ENCODE results near the gene PFKFB4. TPM values are rescaled to one million over a fixed set of nuclear protein-coding genes. Genes with fewer than 3 reads are reported as not detected.

PFKFB4 gene
- total RNA-seq, 2 experiments from 2014 or later = 5.1 to 5.4 TPM

DNA sequence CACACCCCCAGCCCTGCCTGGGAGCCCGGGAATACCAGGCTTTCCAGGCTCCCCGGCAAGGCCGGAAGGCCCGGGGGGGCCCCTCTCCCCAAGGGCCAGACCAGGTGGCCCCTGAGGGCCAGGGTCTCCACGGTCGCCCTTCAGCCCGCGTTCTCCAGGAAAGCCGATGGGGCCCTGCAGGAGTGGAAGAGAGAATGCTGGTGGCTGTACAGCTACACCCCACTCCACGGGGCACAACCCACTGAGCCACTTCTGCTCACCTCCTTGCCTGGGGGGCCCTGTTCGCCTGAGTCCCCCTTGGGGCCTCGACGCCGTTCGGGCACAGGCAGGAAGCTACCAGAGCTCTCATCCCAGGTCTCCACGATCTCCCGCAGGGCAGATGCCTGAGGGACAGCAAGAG is 18.8 kb upstream of the PFKFB4 start:
- DNase-seq = no peak
- H3K4me3 Mint-ChIP-seq = no peak overlapping the region
- no peaks in the 10 kb centered on the region for H3K27me3 Mint-ChIP-seq (ENCODE audit: low read depth)
- no peaks in the 10 kb centered on the region for H3K4me1 Mint-ChIP-seq (ENCODE audit: low read depth)
- CTCF ChIA-PET = interaction anchor here (0.6 kb wide), 1 partner anchor 175 kb away, joined by 3 read pairs; no protein-coding TSS in a partner anchor
- intact Hi-C loops (cut with micrococcal nuclease) = no loop called here
- H3K27ac Mint-ChIP-seq = no peak overlapping the region
- H3K9me3 Mint-ChIP-seq = no peaks in the 10 kb centered on the region
- H3K36me3 Mint-ChIP-seq (ENCODE audit: low read depth) = no peaks in the 10 kb centered on the region

DNA sequence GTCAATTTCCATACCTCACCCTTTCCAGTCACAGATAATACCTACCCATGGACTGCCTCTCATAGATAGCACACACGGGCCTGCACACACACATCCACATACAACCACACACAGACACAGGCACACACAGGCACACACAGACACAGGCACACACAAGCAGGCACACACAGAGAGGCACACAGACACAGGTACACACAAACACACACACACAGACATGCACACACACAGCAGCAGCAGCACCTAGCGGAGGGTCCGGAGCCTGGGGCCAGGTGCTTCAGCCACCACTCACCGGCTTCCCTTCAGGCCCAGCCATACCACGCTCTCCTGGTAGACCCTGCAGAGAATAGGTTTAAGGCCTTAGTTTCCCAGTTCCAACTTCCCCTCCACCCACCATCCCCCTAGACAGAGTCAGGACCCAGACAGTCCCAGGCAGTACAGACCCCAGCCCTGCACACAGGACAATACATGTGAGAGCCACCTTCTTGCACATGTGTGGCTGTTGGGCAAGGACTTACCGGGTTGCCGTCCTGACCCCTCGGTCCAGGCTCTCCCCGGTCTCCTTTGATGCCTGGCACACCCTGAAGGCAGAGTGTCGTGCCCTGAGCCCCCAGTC is 17.5 kb upstream of the PFKFB4 start:
- no peak overlapping the region for H3K4me3 Mint-ChIP-seq
- no peaks in the 10 kb centered on the region for H3K9me3 Mint-ChIP-seq
- intact Hi-C loops (cut with micrococcal nuclease) = no loop called here
- H3K27ac Mint-ChIP-seq = no peak overlapping the region
- no peak for DNase-seq
- CTCF ChIA-PET = no interaction called here
- no peaks in the 10 kb centered on the region for H3K36me3 Mint-ChIP-seq (ENCODE audit: low read depth)
- no peaks in the 10 kb centered on the region for H3K4me1 Mint-ChIP-seq (ENCODE audit: low read depth)
- no peaks in the 10 kb centered on the region for H3K27me3 Mint-ChIP-seq (ENCODE audit: low read depth)

DNA sequence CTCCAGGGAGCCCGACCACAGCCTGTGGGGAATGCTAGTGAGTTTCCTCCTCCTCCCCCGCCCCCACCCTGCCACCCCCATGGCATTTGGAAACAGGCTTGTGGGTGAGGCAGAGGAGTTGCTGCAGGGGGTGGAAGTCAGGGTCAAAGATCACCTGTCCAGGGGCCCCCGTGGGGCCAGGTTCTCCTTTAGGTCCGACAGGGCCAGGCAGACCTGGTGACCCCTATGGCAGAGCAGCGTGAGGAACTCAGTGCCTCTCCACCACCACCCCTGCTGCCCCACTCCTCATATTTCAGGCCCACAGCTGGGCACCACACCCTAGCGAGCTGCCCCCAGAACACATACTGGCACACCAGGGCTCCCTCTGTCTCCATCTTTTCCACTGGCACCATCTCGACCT is 15.9 kb upstream of the PFKFB4 start:
- CTCF ChIA-PET = no interaction called here
- H3K27ac Mint-ChIP-seq = no peak overlapping the region
- no peaks in the 10 kb centered on the region for H3K27me3 Mint-ChIP-seq (ENCODE audit: low read depth)

DNA sequence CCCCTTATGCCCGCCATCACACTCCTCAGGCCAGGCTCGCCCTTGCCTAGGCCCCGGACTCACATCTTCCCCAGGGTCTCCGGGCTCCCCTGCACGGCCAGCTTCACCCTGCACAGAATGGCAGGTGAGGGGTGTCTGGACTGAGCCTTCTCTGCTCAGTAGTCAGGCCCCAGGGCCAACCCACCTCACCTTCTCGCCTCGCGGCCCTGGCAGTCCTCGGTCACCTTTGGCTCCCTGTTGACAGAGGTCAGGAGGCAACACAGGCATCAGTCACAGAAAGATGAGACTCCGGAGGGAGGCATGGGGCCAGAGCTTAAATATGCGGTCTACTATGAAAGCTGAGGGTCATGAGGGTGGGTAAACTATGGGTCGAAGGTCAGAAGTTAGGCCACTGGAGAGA is 15.3 kb upstream of the PFKFB4 start:
- intact Hi-C loops (cut with micrococcal nuclease) = no loop called here
- CTCF ChIA-PET = no interaction called here

More for the DNA sequence above, 15.9 kb upstream of the PFKFB4 start:
- H3K4me3 Mint-ChIP-seq = no peak overlapping the region
- no peaks in the 10 kb centered on the region for H3K36me3 Mint-ChIP-seq (ENCODE audit: low read depth)
- no peak for DNase-seq
- intact Hi-C loops (cut with micrococcal nuclease) = no loop called here
- no peaks in the 10 kb centered on the region for H3K9me3 Mint-ChIP-seq
- H3K4me1 Mint-ChIP-seq (ENCODE audit: low read depth) = no peaks in the 10 kb centered on the region

DNA sequence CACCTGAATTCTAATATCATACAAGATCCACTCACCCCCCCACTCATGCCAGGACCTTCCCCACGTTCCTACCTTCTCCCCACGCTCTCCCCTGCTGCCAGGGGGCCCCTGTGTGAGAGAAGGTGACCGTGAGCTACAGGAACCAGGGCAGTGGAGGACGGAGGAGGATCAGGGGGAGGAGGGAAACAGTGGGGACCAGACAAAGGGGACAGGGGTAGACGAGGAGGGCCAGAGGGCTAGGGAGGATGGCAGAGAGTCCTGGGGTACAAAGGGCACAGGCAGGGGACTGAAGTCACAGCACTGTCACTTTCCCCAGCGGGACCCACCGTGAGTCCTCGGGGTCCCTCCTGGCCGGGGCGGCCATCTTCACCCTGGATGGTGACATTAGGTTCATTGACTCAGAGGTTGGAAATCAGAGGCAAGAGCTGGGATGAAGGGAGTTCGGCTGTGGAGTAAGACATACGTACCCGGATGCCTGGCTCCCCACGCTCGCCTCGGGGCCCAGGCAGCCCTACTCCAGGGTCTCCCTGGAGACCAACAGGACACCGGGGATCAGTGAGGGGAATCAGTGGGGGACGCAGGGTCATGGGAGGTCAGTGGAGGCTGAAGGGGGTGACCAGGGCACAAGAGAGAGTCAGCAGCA is 13.3 kb upstream of the PFKFB4 start:
- intact Hi-C loops (cut with micrococcal nuclease) = no loop called here
- no peaks in the 10 kb centered on the region for H3K4me1 Mint-ChIP-seq (ENCODE audit: low read depth)
- no peak overlapping the region for H3K4me3 Mint-ChIP-seq
- no peak for DNase-seq
- H3K27me3 Mint-ChIP-seq (ENCODE audit: low read depth) = no peaks in the 10 kb centered on the region
- no peak overlapping the region for H3K27ac Mint-ChIP-seq
- CTCF ChIA-PET = no interaction called here
- H3K9me3 Mint-ChIP-seq = no peaks in the 10 kb centered on the region
- H3K36me3 Mint-ChIP-seq (ENCODE audit: low read depth) = no peaks in the 10 kb centered on the region

More for the DNA sequence above, 15.3 kb upstream of the PFKFB4 start:
- H3K9me3 Mint-ChIP-seq = no peaks in the 10 kb centered on the region
- H3K4me1 Mint-ChIP-seq (ENCODE audit: low read depth) = no peaks in the 10 kb centered on the region
- no peaks in the 10 kb centered on the region for H3K36me3 Mint-ChIP-seq (ENCODE audit: low read depth)
- H3K4me3 Mint-ChIP-seq = no peak overlapping the region
- DNase-seq = no peak
- H3K27me3 Mint-ChIP-seq (ENCODE audit: low read depth) = no peaks in the 10 kb centered on the region
- no peak overlapping the region for H3K27ac Mint-ChIP-seq

DNA sequence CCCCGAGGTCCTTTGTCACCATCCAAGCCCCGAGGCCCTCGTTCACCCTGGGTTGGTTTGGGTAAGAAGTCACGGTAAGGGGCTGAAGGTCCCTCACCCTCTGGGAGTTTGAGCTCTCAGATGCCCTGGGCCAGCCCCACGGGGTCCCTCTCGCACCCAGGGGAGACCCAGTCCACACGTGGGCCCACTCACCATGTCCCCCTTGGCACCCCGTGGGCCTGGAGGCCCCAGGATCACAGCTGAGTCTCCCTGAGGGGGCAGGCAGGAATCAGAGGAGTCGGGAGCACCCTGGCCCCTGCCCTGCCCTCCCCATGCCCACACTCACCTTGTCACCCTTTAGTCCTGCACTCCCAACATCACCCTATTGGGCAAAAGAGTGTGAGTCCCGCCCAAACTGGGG is 12.8 kb upstream of the PFKFB4 start:
- no peaks in the 10 kb centered on the region for H3K4me1 Mint-ChIP-seq (ENCODE audit: low read depth)
- CTCF ChIA-PET = no interaction called here
- no peaks in the 10 kb centered on the region for H3K27me3 Mint-ChIP-seq (ENCODE audit: low read depth)
- no peaks in the 10 kb centered on the region for H3K36me3 Mint-ChIP-seq (ENCODE audit: low read depth)
- intact Hi-C loops (cut with micrococcal nuclease) = no loop called here
- no peak for DNase-seq
- H3K27ac Mint-ChIP-seq = no peak overlapping the region
- H3K4me3 Mint-ChIP-seq = no peak overlapping the region
- H3K9me3 Mint-ChIP-seq = no peaks in the 10 kb centered on the region

DNA sequence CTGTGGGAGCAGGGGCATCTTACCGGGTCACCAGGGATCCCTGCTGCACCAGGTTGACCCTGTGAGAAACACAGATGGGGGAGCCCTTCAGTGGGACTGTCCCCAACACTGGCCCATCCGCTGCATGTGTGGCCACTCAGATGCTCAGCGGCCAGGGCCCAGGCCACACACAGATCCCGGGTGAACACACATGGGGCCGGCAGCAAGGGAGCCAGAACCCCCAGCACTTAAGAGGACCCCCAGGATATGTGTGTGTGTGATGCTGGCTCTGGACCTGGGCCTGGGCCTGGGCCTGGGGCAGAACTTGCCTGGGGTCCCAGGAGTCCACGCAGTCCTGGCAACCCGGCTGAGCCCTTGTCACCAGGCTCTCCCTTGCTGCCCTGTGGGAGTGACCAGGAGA is 11.9 kb upstream of the PFKFB4 start:
- Mint-ChIP-seq H3K36me3 (ENCODE audit: low read depth) (no peaks in the 10 kb centered on the region), H3K4me3 (no peak overlapping the region), H3K4me1 (ENCODE audit: low read depth) (no peaks in the 10 kb centered on the region), H3K27ac (no peak overlapping the region), H3K27me3 (ENCODE audit: low read depth) (no peaks in the 10 kb centered on the region), H3K9me3 (no peaks in the 10 kb centered on the region)
- CTCF ChIA-PET = interaction anchor here (0.7 kb wide), 1 partner anchor 107 kb away, joined by 3 read pairs; no protein-coding TSS in a partner anchor
- intact Hi-C loops (cut with micrococcal nuclease) = no loop called here
- DNase-seq = no peak

DNA sequence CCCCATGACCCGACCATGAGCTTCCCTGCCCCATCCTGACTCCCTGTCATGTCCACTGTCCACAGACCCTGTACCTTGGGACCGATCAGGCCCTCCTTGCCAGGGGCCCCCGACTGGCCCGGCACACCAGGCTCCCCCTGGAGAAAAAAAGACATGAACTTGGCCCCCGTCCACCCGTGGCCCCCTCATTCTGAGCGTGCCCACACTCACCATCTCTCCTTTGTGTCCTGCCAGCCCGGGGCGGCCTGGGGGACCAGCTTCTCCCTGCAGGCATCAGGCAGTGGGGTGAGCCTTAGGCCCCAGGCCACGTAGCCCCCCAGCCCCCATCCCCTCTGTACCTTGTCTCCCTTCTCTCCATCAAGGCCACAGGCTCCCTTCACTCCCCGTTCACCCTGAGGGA is 10.9 kb upstream of the PFKFB4 start:
- intact Hi-C loops (cut with micrococcal nuclease) = no loop called here
- CTCF ChIA-PET = interaction anchor here (1.4 kb wide), 1 partner anchor 9 kb away, joined by 4 read pairs; no protein-coding TSS in a partner anchor
- no peak for DNase-seq
- H3K4me3 Mint-ChIP-seq = no peak overlapping the region
- no peaks in the 10 kb centered on the region for H3K27me3 Mint-ChIP-seq (ENCODE audit: low read depth)
- no peaks in the 10 kb centered on the region for H3K36me3 Mint-ChIP-seq (ENCODE audit: low read depth)
- H3K9me3 Mint-ChIP-seq = no peaks in the 10 kb centered on the region
- no peaks in the 10 kb centered on the region for H3K4me1 Mint-ChIP-seq (ENCODE audit: low read depth)
- H3K27ac Mint-ChIP-seq = no peak overlapping the region

DNA sequence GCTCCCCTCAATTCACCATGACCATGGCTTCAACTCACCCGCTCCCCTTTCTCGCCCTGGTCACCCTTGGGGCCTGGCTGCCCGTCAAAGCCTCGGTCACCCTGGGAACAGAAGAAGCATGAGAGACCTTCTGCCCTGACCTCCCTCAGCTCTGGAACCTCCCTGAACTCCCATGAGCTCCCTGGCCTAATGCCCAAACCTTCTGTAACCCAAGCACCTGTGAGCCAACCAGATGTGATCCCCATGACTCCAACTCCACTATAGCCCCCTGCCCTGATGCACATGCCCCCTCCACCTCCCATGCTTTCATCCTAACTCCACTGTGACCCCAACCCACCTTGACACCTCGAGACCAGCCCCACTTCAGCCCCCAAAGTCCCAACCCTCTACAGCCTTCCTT is 10.5 kb upstream of the PFKFB4 start:
- H3K27ac Mint-ChIP-seq = no peak overlapping the region
- intact Hi-C loops (cut with micrococcal nuclease) = no loop called here

DNA sequence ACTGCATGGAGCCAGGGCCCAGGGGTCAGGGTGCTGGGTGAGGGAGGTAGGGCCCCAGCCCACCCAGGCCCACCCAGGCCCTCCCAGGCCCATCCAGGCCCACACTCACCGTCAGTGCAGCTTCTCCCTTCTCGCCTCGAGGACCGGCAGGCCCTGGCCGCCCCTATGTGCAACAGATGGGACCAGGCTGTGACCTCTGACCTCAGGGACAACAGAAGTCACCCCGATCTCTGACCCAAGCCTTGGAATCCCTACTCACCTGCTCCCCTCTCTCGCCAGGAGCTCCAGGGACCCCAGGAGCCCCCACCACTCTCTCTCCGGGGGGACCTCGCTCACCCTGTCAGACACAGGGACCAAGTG is 9.8 kb upstream of the PFKFB4 start:
- no peak for DNase-seq
- no peaks in the 10 kb centered on the region for H3K27me3 Mint-ChIP-seq (ENCODE audit: low read depth)
- CTCF ChIA-PET = interaction anchor here (1.4 kb wide), 1 partner anchor 8 kb away, joined by 4 read pairs; no protein-coding TSS in a partner anchor
- H3K9me3 Mint-ChIP-seq = no peaks in the 10 kb centered on the region
- H3K27ac Mint-ChIP-seq = no peak overlapping the region
- no peak overlapping the region for H3K4me3 Mint-ChIP-seq
- H3K4me1 Mint-ChIP-seq (ENCODE audit: low read depth) = no peaks in the 10 kb centered on the region
- intact Hi-C loops (cut with micrococcal nuclease) = no loop called here
- no peaks in the 10 kb centered on the region for H3K36me3 Mint-ChIP-seq (ENCODE audit: low read depth)

More for the DNA sequence above, 10.5 kb upstream of the PFKFB4 start:
- no peaks in the 10 kb centered on the region for H3K9me3 Mint-ChIP-seq
- H3K4me1 Mint-ChIP-seq (ENCODE audit: low read depth) = no peaks in the 10 kb centered on the region
- no peak for DNase-seq
- no peaks in the 10 kb centered on the region for H3K27me3 Mint-ChIP-seq (ENCODE audit: low read depth)
- CTCF ChIA-PET = interaction anchor here (0.6 to 1.4 kb wide), 2 partner anchors 9 to 166 kb away, joined by 3 to 4 read pairs; no protein-coding TSS in a partner anchor
- no peak overlapping the region for H3K4me3 Mint-ChIP-seq
- H3K36me3 Mint-ChIP-seq (ENCODE audit: low read depth) = no peaks in the 10 kb centered on the region

DNA sequence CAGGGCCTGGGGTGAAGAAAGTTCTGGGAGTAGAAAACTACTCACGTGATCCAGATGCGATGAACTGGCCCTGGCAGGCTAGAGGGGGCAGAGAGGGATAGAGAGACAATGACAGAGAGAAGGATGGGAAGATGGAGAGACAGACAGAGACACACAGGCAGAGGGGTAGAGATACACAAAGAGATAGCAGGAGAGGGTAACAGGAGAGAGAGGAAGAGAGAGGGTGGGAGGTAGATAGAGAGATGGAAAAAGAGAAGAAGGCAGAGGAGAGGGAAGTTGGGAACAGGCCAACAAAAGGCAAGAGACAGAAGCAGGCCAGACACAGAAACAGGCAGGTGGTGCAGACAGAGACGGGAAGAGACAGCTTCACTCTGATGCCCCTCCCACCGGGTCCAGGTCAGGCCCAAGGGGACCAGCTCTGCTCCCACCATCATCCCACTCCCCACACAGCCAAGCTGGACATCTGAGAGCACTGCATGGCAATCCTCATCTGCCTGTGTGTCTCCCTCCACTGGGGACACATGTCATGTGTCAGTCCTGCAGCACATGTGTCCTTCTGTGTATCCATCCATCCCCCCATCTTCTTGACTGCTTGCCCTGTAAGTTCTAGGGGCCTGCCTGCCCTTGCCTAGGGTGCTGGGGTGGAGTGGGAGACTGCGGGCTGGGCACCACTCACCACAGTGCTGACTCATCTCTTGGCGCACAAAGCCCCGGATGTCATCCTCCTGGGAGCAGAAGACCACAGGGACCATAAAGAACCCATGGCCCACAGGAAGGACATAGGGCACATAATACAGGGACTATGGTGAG is 9.2 kb upstream of the PFKFB4 start:
- intact Hi-C loops (cut with micrococcal nuclease) = no loop called here
- no peak for DNase-seq
- no peaks in the 10 kb centered on the region for H3K27me3 Mint-ChIP-seq (ENCODE audit: low read depth)
- H3K36me3 Mint-ChIP-seq (ENCODE audit: low read depth) = no peaks in the 10 kb centered on the region
- H3K9me3 Mint-ChIP-seq = no peaks in the 10 kb centered on the region
- H3K4me1 Mint-ChIP-seq (ENCODE audit: low read depth) = no peaks in the 10 kb centered on the region
- CTCF ChIA-PET = interaction anchor here (0.6 to 1.4 kb wide), 2 partner anchors 7 to 139 kb away, joined by 4 read pairs; no protein-coding TSS in a partner anchor
- H3K4me3 Mint-ChIP-seq = no peak overlapping the region
- H3K27ac Mint-ChIP-seq = no peak overlapping the region

DNA sequence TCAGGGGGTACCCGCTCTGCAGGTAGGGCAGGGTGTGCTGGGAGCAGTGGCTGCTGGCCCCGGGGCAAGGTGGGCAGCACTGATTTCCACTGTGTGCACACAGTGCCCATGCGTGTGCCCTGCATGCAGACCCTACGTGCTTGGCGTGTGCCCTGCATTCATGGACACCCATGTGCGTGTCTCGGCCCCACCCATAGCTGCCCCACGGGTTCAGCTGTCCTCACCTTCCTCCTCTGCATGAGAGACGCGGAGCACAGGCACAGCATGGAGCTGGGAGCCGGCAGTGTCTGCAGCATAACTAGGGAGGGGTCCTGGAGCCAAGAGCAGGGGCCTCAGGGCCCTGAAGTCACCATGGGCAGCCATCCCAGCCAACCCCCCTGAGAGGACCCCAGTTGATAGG is 8.6 kb upstream of the PFKFB4 start:
- no peaks in the 10 kb centered on the region for H3K36me3 Mint-ChIP-seq (ENCODE audit: low read depth)
- intact Hi-C loops (cut with micrococcal nuclease) = no loop called here
- DNase-seq = no peak
- no peaks in the 10 kb centered on the region for H3K9me3 Mint-ChIP-seq
- H3K4me1 Mint-ChIP-seq (ENCODE audit: low read depth) = no peaks in the 10 kb centered on the region
- CTCF ChIA-PET = interaction anchor here (0.6 kb wide), 1 partner anchor 139 kb away, joined by 4 read pairs; no protein-coding TSS in a partner anchor
- no peak overlapping the region for H3K4me3 Mint-ChIP-seq
- H3K27me3 Mint-ChIP-seq (ENCODE audit: low read depth) = no peaks in the 10 kb centered on the region
- no peak overlapping the region for H3K27ac Mint-ChIP-seq

Data from activated naive CD4-positive, alpha-beta T cell treated with anti-CD3 and anti-CD28 coated beads for 36 hours (primary cell).